Measurements from ENCODE around the gene SAE1. TPM values are rescaled to one million over a fixed set of nuclear protein-coding genes. Genes with fewer than 3 reads are reported as not detected.

SAE1 gene
- total RNA-seq, 4 donors from 2014 or later = 37.9 to 66.9 (median 50.8) TPM

DNA sequence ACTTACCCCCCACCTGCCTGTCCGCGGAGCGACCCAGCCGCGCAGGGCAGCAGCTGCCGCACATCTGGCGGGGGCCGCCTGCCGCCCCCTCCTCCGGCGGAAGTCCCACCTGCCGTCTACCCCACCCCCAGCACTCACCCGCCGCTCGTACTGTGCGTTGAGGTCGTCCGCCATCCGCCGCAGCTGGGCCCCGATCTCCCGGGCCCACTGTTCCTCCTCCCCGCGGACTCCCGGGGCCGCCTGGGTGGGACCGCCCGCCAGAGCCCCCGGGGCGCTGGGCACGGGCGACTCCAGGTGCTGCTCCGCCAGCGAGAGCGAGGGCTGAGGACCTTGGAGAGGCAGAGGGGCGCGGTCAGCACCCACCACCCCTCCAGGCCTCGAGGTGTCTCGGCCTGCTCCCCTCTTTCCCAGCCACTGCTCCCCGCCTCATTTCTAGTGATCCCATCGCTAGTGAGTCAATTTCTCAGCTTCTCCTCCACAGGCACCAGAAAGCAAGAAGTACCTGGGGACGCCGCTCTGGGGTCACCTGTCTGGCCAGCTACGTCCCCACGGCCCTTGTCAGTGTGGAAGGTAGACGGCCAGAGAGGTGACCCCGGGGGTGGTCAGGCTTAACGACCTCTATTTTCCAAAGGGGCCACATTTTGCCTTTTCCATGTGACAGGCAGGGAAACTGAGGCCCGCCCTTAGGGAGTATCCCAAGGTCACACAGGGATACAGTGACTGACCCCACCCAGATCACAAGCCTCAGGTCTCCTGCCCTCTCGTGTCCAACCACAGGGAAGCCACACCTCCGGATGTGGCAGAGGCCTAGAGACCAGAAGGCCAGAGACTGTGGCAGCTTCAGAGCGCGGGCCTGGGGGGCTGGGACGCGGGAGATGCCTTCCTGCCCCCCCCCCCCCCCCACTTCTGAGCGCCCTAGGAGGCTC, 96.1 kb downstream of the SAE1 start:
- Histone ChIP-seq H3K27ac (peak overlapping the region; percentile 93 to 100 (median 98)), H3K36me3 (peaks cover 0 to 16% (median 2%) of the 10 kb centered on the region in 3 donors), H3K9me3 (no peaks in the 10 kb centered on the region), H3K27me3 (no peaks in the 10 kb centered on the region), H3K4me1 (peaks cover 0 to 54% (median 35%) of the 10 kb centered on the region in 4 donors), H3K4me3 (peak overlapping the region; percentile 44 to 99 (median 67))
- TF ChIP-seq, protein P1, sequence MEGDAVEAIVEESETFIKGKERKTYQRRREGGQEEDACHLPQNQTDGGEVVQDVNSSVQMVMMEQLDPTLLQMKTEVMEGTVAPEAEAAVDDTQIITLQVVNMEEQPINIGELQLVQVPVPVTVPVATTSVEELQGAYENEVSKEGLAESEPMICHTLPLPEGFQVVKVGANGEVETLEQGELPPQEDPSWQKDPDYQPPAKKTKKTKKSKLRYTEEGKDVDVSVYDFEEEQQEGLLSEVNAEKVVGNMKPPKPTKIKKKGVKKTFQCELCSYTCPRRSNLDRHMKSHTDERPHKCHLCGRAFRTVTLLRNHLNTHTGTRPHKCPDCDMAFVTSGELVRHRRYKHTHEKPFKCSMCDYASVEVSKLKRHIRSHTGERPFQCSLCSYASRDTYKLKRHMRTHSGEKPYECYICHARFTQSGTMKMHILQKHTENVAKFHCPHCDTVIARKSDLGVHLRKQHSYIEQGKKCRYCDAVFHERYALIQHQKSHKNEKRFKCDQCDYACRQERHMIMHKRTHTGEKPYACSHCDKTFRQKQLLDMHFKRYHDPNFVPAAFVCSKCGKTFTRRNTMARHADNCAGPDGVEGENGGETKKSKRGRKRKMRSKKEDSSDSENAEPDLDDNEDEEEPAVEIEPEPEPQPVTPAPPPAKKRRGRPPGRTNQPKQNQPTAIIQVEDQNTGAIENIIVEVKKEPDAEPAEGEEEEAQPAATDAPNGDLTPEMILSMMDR (IDR thresholded peaks at IDR 0.05) = no peak
- TF ChIP-seq POLR2A (IDR thresholded peaks at IDR 0.05) (peak in 1 of 2 donors; percentile 47), EP300 (IDR thresholded peaks at IDR 0.05) (peak; percentile 56 to 83)
- 8% methylated on average over 28 to 36 of the region's 56 CpGs for WGBS, 2 donors
- DNase-seq (ENCODE audit: low spot score in 2 of 2) = peak; percentile 72 to 85

DNA sequence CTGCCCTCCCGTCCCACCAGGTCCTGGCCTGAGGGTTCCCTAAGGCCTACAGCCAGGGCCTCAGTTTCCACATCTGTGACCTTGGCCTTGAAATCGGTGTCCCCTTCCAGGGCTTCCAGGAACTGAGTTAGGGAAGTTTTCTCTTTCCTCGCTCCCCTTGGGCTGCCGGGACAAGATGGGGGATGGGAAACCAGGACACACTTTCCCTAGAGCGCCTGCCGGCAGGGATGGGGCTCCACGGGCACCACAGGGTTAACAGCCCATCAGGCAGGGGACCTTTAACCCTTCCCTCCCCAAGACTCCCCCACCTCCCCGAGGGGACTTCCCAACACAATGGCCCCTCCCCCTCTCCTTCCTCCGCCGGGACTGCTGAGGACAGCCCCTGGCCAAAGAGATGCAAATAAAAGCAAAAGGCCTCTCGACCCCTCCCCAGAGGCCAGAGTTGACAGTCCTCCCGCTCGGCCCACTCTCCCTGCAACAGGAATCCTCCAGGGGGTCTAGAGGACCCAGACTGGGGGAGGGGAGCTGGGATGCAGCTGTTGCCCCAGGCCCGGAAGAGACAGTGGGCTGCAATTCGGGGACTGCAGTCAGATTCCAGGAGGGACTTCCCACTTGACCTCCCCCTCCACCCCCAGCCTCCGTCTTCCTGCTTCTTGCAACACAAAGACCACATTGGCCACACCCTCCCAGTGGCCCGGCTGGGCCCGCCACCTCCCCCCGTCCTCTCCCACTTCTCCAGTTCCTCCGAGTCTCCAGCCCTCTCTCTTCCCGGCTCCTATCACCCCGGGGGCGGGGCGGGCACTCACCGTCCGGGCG, 96.9 kb downstream of the SAE1 start:
- H3K27ac ChIP-seq = peak overlapping the region; percentile 93 to 100 (median 98)
- no peaks in the 10 kb centered on the region for H3K27me3 ChIP-seq
- 0 to 2% methylated on average over 19 to 23 of the region's 27 CpGs for WGBS, 2 donors
- no peaks in the 10 kb centered on the region for H3K9me3 ChIP-seq
- peak; percentile 79 to 85 for DNase-seq (ENCODE audit: low spot score in 2 of 2)
- TF ChIP-seq EP300 (IDR thresholded peaks at IDR 0.05) = peak in 1 of 2 donors; percentile 34
- peak; percentile 40 to 43 for TF ChIP-seq POLR2A (IDR thresholded peaks at IDR 0.05)
- TF ChIP-seq, protein P1 (IDR thresholded peaks at IDR 0.05) = no peak
- peaks cover 0 to 62% (median 41%) of the 10 kb centered on the region in 4 donors for H3K4me1 ChIP-seq
- peaks cover 0 to 8% (median 0%) of the 10 kb centered on the region in 3 donors for H3K36me3 ChIP-seq
- H3K4me3 ChIP-seq = peak overlapping the region; percentile 29 to 99 (median 67)

DNA sequence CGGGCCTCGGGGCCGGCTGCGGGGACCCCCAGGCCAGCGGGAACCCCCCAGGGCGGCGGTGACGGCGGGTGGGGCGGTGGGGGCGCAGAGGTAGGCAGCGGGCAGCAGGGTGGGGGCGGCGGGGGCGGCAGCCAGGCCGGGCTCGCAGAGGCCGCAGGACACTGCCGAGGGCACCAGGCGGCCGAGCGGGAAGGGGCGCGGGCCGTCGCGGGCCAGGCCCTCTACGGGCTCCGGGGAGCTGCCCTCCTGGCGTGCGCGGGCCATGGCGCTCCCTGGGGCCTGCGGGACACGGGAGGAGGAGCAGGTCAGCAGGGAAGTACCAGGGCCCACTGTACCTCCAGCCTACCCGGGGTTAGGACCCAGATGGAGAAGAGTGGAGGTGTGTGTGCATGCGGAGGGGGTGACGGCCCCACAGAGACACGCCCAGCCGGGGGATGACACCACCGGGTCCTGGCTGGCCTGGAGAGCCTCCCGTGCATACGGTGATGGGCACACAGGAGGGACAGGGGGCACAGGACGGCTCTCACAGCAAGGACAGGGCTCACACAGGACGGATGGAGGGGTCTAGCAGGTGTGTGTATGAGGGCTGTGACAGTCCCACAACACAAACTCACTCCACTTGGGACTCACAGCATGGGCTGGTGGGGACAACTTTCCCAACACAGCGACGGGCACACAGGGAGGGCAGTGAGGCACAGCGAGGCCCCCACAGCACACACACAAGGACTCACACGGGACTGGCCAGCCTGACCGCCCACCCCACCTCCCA, 97.7 kb downstream of the SAE1 start:
- no peak for TF ChIP-seq POLR2A (IDR thresholded peaks at IDR 0.05)
- TF ChIP-seq, protein P1 (IDR thresholded peaks at IDR 0.05) = no peak
- Histone ChIP-seq H3K36me3 (peaks cover 0 to 6% (median 0%) of the 10 kb centered on the region in 3 donors), H3K4me3 (peak overlapping the region; percentile 29 to 99 (median 67)), H3K27me3 (no peaks in the 10 kb centered on the region), H3K9me3 (no peaks in the 10 kb centered on the region), H3K4me1 (peaks cover 0 to 65% (median 41%) of the 10 kb centered on the region in 4 donors), H3K27ac (peak overlapping the region; percentile 93 to 100 (median 98))
- WGBS, 2 donors = 4 to 14% methylated on average over 12 to 16 of the region's 50 CpGs
- peak in 1 of 2 donors; percentile 41 for DNase-seq (ENCODE audit: low spot score in 2 of 2)

DNA sequence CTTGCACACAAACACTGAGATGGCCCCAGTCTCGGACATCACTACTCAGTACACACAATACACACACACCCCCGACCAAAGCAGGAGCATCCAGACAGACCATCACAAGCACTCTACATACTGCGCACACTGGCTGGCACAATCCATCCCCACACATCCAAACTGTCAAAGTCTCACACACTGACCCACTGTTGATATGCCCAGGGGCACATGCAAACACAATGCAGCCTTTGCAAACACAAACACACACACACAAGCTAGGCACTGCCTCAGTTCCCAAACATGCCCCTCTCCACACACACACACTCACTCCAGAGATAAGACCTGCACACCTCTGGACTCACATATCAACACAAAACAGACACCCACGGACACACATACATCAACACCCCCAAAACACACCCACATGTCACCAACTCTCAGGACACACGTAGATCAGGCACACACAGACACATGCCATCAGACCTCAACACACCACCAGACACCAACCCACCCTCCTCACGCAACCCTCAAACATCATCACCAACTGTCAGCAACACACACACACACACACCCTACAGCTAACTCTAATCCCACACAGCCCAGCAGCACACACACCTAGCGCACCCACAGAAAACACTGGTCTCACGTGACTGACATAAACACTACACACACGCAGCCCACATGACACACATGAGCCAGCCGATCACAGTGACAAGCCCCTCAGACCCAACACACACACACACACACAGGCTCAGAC, 98.5 kb downstream of the SAE1 start:
- H3K9me3 ChIP-seq = no peaks in the 10 kb centered on the region
- no peaks in the 10 kb centered on the region for H3K27me3 ChIP-seq
- TF ChIP-seq, protein P1 (IDR thresholded peaks at IDR 0.05) = no peak
- TF ChIP-seq EP300 (IDR thresholded peaks at IDR 0.05) = no peak
- no peak for TF ChIP-seq POLR2A (IDR thresholded peaks at IDR 0.05)
- H3K4me3 ChIP-seq = peak overlapping the region; percentile 90 to 99 (median 96)
- peak overlapping the region; percentile 93 to 100 (median 98) for H3K27ac ChIP-seq
- WGBS, 2 donors = 12 to 14% methylated on average over 3 to 10 of the region's 10 CpGs
- DNase-seq (ENCODE audit: low spot score in 2 of 2) = peak in 1 of 2 donors; percentile 34
- H3K4me1 ChIP-seq = peaks cover 0 to 65% (median 41%) of the 10 kb centered on the region in 4 donors
- no peaks in the 10 kb centered on the region for H3K36me3 ChIP-seq
